ENCODE results near the gene UBE2QL1. TPM values are rescaled to one million over a fixed set of nuclear protein-coding genes. Genes with fewer than 3 reads are reported as not detected.

The UBE2QL1 gene
- polyA plus RNA-seq, 2 of the 4 experiments (the other 2 are of a cell fraction): 0.04 TPM

DNA sequence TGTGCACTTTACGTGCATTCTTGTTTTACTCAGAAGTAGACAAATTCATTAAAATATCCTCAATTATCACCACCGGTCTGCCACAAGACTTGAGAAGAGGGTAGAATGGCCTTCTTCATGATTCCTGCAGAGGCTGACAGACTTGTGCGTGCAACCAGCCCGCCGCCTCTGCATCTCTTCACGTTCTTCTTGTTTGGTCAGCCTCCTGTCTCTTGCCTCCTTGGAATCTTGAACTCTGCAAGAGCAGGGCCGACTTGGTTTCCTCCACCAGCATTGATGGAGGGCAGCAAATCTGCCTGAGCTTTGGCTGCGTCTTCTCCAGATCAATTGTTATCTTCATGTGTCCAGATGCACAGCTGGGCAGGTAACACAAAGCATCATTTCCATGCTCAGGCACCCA lies 20.2 kb downstream of the UBE2QL1 start (continued):
- TF ChIP-seq, protein P1, sequence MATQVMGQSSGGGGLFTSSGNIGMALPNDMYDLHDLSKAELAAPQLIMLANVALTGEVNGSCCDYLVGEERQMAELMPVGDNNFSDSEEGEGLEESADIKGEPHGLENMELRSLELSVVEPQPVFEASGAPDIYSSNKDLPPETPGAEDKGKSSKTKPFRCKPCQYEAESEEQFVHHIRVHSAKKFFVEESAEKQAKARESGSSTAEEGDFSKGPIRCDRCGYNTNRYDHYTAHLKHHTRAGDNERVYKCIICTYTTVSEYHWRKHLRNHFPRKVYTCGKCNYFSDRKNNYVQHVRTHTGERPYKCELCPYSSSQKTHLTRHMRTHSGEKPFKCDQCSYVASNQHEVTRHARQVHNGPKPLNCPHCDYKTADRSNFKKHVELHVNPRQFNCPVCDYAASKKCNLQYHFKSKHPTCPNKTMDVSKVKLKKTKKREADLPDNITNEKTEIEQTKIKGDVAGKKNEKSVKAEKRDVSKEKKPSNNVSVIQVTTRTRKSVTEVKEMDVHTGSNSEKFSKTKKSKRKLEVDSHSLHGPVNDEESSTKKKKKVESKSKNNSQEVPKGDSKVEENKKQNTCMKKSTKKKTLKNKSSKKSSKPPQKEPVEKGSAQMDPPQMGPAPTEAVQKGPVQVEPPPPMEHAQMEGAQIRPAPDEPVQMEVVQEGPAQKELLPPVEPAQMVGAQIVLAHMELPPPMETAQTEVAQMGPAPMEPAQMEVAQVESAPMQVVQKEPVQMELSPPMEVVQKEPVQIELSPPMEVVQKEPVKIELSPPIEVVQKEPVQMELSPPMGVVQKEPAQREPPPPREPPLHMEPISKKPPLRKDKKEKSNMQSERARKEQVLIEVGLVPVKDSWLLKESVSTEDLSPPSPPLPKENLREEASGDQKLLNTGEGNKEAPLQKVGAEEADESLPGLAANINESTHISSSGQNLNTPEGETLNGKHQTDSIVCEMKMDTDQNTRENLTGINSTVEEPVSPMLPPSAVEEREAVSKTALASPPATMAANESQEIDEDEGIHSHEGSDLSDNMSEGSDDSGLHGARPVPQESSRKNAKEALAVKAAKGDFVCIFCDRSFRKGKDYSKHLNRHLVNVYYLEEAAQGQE (IDR thresholded peaks at IDR 0.05): no peak
- TF ChIP-seq SMC3 (IDR thresholded peaks at IDR 0.05): no peak
- TF ChIP-seq TFCP2L1 (CRISPR knock-in tag; IDR thresholded peaks at IDR 0.05): no peak
- TF ChIP-seq CBX8 (IDR thresholded peaks at IDR 0.05): no peak

- H3K4me1 ChIP-seq: 0 out of 3 replicates have a peak, but pooled peaks cover 4% of the 10 kb centered on the region
- no peak overlapping the region for H3K4me2 ChIP-seq
- CTCF ChIA-PET: no interaction called here
- no peak overlapping the region for H3K4me3 ChIP-seq
- no peak for ATAC-seq
- H3K27ac ChIP-seq: no peak overlapping the region
- no peaks in the 10 kb centered on the region for H3K9me3 ChIP-seq
- no peak for FAIRE-seq
- POLR2A ChIA-PET: no interaction called here
- no peak for DNase-seq (ENCODE audit: low read depth in 1 of 2, low spot score in 1 of 2)
- 61% methylated on average over 11 of the region's 11 CpGs for WGBS (ENCODE audit: missing lambda C conversion rate)
- TF ChIP-seq FOSL2 (IDR thresholded peaks at IDR 0.05) (no peak), FOSL2 (CRISPR knock-in tag; IDR thresholded peaks at IDR 0.05) (no peak), POLR2AphosphoS2 (conservative IDR thresholded peaks at IDR 0.05; ENCODE audit: low read length) (no peak), RCOR1 (IDR thresholded peaks at IDR 0.05; ENCODE audit: low read depth, low read length) (no peak), POLR2A (IDR thresholded peaks at IDR 0.05; ENCODE audit: low read length) (no peak), EHMT2 (IDR thresholded peaks at IDR 0.05; ENCODE audit: low read depth) (no peak)
Measured at GRCh38 chr5:6469836-6470235, 21.2 kb downstream of the UBE2QL1 start.

- ChIA-PET CTCF (no interaction called here), POLR2A (no interaction called here)
- ATAC-seq: no peak
- H3K27ac ChIP-seq: no peak overlapping the region
- H3K4me3 ChIP-seq: no peak overlapping the region
- H3K9me3 ChIP-seq: no peaks in the 10 kb centered on the region
- no peak for DNase-seq (ENCODE audit: low read depth in 1 of 2, low spot score in 1 of 2)
- no peak for FAIRE-seq
- H3K4me2 ChIP-seq: no peak overlapping the region
- 39% methylated on average over 4 of the region's 4 CpGs for WGBS (ENCODE audit: missing lambda C conversion rate)
- H3K4me1 ChIP-seq: 0 out of 3 replicates have a peak, but pooled peaks cover 4% of the 10 kb centered on the region
- TF ChIP-seq CBX2 (IDR thresholded peaks at IDR 0.05; ENCODE audit: borderline replicate concordance, low read depth) (no peak), HOXA7 (CRISPR knock-in tag; IDR thresholded peaks at IDR 0.05) (no peak), RFX5 (IDR thresholded peaks at IDR 0.05) (no peak), HOXB5 (CRISPR knock-in tag; IDR thresholded peaks at IDR 0.05) (no peak), SMC3 (IDR thresholded peaks at IDR 0.05) (no peak), ZFP36 (IDR thresholded peaks at IDR 0.05; ENCODE audit: borderline replicate concordance, partially characterized antibody) (no peak), CBX8 (IDR thresholded peaks at IDR 0.05) (no peak), BHLHE40 (IDR thresholded peaks at IDR 0.05; ENCODE audit: low read depth, low read length) (no peak), HMGXB4 (CRISPR knock-in tag; IDR thresholded peaks at IDR 0.05; ENCODE audit: borderline replicate concordance) (no peak), TP53 (CRISPR knock-in tag; IDR thresholded peaks at IDR 0.05) (no peak), HOXB13 (CRISPR knock-in tag; IDR thresholded peaks at IDR 0.05; ENCODE audit: low read depth) (no peak), ATOH8 (CRISPR knock-in tag; IDR thresholded peaks at IDR 0.05; ENCODE audit: low read depth) (no peak), MAZ (IDR thresholded peaks at IDR 0.05; ENCODE audit: borderline replicate concordance, low read depth, low read length) (no peak), POLR2AphosphoS2 (conservative IDR thresholded peaks at IDR 0.05; ENCODE audit: low read length) (no peak), EHMT2 (IDR thresholded peaks at IDR 0.05; ENCODE audit: low read depth) (no peak), FOSB (CRISPR knock-in tag; IDR thresholded peaks at IDR 0.05) (no peak), NR3C1 (IDR thresholded peaks at IDR 0.05) (no peak)
- TF ChIP-seq, protein P2, sequence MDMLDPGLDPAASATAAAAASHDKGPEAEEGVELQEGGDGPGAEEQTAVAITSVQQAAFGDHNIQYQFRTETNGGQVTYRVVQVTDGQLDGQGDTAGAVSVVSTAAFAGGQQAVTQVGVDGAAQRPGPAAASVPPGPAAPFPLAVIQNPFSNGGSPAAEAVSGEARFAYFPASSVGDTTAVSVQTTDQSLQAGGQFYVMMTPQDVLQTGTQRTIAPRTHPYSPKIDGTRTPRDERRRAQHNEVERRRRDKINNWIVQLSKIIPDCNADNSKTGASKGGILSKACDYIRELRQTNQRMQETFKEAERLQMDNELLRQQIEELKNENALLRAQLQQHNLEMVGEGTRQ (IDR thresholded peaks at IDR 0.05): no peak
Measured at GRCh38 chr5:6470672-6471071, 22.0 kb downstream of the UBE2QL1 start.
